ENCODE measurements around the gene GINS1.
"Not testable (repeated sequence)": the region's sequence is repeated elsewhere in the genome, so short reads cannot be mapped to it uniquely, and the experiment has no call there.

The GINS1 gene

DNA sequence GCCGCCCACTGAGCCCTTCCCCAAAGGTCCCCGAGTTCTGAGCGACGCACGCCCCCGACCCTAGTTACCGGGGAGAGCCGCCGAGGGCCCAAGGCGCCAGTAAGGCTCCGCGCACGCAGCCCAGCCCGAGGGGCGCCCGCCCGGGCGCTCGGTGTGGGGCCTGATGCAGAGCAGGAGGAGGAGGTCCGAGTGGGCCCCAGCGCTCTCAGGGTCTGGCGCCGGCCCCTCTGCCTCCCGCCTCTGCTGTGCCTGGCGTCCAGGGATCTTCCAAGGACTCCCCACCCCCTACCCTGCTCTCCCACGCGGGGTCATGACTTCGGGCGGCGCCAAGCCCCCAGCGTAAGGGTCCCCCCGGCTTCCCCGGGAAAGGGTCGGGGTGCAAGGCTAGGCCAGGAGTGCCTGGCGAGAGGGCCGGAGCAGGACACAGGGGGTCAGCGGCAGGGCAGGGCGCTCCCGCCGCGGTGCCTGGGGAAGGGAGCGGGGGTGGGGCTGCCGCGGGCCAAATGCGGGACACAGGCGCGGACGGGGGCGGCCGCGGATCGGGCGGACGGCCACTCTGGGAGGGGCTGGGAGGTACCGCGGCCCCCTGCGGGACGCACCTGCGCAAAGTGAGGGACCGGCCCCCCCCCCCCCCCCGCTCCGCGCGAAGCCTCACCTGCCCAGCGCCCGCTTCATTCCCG, 17.5 kb upstream of the GINS1 start:
- peak in 8 of 14 donors; percentile 26 to 73 (median 54) for DNase-seq

- DNase-seq: peak; percentile 76 to 98 (median 92)
Measured at GRCh38 chr20:25390538-25391528, 16.6 kb upstream of the GINS1 start, which contains the start of gene ABHD12. TSS of gene ABHD12 (minus strand) at chr20:25390835. CDS start at chr20:25390703, 132 bp downstream.

GRCh38 chr20:25394276-25394675, 13.2 kb upstream of the GINS1 start:
- DNase-seq: no peak

DNA sequence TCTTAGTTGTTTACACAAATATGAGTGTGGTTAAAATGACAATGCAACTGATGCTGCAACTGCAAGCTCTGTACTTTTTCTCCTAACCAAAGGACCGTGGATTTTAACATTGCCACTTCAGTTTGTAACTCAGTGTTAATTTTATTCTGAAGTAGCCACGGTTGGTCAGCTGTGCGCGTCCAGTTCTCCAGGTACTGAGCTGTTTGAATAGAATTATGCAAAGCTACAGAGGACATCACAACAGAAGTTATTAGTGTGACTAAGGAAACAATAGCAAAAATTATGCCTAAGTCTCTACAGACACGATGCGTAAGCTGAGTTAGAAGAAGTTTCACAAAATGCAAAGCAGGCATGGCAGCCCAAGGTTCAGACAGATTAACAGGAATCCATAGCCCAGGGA, 12.5 kb upstream of the GINS1 start:
- no peak for DNase-seq

GRCh38 chr20:25397096-25397495, 10.4 kb upstream of the GINS1 start:
- no peak for DNase-seq

GRCh38 chr20:25397821-25398220, 9.7 kb upstream of the GINS1 start:
- DNase-seq: no peak

GRCh38 chr20:25398376-25399036, 9.0 kb upstream of the GINS1 start:
- no peak for DNase-seq

DNA sequence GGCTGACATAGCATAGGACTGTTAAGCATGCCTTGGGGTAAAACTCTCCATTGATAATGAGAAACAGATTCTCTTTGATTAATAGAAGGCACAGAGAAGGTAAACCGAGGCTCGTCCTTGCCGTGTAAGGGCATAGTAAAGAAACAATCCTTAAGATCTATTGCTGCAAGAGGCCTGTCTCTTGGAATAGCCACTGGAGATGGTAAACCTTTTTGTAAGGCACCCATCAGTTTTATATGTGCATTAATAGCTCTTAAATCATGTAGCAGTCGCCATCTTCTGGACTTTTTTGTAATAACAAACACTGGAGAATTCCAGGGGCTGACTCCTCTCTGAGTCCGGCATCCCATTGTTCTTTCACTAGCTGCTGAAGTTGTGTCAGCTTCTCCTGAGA, 8.4 kb upstream of the GINS1 start:
- DNase-seq: peak in 4 of 14 donors; percentile 29 to 62 (median 34)

GRCh38 chr20:25400291-25400732, 7.2 kb upstream of the GINS1 start:
- DNase-seq: not testable (repeated sequence)

GRCh38 chr20:25402583-25402982, 4.9 kb upstream of the GINS1 start:
- no peak for DNase-seq

DNA sequence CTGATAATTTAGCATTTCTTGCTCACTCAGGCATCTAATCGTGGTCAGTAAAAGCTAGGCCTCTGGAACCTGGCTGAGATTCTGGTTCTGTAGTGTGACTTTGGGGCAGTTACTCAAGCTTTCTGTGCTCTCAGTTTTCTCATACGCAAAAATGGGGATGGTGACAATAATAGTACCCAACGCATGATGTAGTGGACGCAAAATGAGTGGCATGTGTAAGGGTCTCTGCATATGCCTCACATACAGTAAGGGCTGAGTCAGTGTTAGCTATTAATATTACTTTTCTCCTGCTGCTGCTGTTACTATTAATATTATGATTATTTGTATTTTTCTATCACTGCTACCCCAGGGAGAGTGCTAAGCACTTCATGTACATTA, 686 bp downstream of the GINS1 start:
- no peak for DNase-seq

DNA sequence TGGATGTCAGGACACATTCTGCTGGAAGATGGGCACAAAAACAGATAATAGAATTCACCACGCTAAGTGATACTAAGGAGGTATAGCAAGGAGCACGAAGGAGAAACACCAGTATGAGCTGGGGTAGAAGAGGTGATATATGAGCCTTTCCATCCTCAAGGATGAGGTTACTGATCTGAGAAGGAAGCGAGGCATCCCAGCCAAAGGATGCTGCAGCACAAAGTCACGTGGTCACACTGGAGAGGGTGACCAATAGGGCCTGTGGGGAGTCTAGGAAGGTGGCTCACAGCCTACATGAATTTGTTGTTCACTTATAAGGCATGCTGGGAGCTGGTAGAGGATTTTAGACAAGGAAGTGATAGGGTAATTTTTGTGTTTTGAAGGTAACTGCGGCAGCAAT, 1.4 kb downstream of the GINS1 start:
- DNase-seq: no peak

DNA sequence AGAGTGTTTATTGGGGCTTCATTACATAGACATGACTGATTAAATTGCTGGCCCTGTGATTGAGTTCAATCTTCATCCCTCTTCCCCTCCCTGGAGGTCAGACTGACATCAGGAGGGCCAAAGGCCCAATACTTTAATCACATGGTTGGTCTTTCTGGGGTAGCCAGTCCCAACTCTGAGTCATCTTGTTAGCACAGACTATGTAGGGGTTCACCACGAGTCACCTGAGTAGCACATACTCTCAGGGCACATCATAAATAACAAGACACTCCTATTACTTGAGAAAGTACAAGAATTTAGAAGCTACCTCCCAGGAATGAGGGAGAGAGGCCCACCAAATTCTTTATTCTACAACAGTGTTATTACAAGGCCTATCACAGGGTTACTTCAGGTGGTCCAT, 11.3 kb downstream of the GINS1 start:
- no peak for DNase-seq

- no peak for DNase-seq
Measured at GRCh38 chr20:25421102-25421501, 13.6 kb downstream of the GINS1 start.

DNA sequence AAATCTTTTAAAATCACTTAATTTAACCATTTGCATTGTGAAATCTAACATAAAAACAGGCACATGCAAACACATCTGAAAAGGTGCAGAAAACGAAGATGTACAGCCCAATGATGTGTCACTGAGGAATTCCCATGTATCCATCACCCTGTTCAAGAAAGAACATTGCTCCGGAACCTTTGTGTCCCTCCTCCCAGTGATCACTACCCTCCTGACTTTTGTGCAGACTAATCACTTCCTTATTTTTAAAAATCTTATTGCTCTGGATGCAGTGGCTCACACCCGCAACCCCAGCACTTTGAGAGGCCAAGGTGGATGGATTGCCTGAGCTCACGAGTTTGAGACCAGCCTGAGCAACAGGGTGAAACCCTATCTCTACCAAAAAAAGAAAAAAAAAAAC, 14.6 kb downstream of the GINS1 start:
- no peak for DNase-seq

DNA sequence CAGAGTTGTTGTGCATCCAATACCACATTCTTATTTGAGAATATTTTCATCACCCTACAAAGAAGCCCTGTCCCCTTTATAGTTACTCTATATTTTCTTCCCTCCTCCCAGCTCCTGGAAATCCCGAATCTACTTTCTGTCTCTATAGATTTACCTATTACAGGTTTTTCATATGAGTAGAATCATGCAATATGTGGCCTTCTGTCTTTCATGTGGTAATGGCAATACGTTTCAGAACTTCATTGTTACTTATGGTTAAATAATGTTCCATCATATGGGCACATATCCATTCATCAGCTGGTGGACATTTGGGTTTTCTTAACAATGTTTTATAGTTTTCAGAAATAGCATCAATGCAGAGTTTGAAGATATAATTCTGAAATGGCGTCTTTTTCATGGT, 17.1 kb downstream of the GINS1 start:
- DNase-seq: no peak

GRCh38 chr20:25437153-25437581, 29.7 kb downstream of the GINS1 start:
- DNase-seq: no peak

GRCh38 chr20:25439328-25439727, 31.9 kb downstream of the GINS1 start:
- no peak for DNase-seq

- no peak for DNase-seq
Measured at GRCh38 chr20:25444556-25444955, 37.1 kb downstream of the GINS1 start.

DNA sequence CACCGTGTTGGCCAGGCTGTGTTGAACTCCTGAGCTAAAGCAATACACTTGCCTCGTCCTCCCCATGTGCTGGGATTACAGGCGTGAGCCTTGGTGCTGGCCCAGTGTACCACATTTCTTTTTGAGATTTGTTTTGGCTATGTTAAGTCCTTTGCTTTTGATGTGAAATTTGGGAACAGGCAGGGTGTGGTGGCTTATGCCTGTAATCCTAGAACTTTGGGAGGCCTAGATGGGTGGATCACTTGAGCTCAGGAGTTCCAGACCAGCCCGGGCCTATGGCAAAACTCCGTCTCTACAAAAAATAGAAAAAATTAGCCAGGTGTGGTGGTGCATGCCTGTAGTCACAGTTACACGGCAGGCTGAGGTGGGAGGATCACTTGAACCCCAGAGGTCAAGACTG, 40.2 kb downstream of the GINS1 start:
- DNase-seq: no peak

DNA sequence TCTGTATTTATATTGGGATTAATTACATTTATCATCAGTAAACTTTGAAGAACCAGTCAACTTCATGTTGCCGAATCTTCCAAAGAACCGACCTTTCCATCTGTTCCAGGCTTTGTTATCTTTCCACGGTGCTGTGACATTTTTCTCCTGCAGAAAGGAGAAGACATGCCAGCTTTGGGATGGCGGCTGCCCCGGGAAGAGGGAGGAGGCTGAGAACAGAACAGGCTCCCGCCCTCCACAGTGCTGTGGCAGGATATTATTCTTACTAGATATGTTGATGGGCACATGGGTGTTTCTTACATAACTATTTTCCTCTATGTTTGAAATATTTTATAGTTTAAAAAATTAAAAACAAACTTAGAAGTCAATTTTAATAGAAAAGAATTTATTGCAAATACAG, 44.9 kb downstream of the GINS1 start:
- DNase-seq: no peak

DNA sequence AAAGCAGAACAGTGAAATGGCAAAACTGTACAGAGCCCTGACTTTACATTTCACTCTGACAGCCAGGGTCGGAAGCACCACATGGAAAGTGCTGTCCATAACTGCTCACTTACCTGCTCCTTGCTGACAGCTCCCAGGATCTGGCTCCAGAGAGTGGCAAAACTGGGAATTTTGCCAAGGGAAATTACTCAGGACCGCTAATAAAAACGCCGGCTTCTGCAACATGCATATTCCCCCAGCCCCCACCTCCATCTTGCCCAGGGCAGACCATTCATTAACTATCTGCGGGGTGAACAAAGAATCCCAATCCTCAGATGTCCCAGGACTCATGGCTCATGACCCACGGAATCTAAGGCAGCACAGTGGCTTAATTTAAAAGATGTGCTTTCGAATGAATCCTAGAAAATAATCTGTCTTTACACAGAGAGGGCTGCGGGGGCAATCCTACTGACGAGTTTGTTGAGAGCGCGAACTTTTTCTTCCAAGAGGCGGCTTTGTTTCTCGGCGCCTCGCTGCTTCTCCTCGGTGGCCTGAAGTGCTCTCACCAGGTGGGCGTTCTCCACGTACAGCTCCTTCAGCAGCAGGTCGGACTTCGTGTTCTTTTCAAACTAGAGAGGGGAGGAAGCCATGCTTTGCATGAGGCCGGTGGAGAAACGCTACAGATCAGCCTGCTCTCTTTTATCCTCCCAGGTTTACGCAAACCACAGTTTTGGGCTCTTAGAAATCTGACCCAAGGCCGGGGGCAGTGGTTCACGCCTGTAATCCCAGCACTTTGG, 45.8 kb downstream of the GINS1 start:
- no peak for DNase-seq

Data from C1 segment of cervical spinal cord (tissue), 14 donors.